ENCODE data around the gene PRRG3. TPM values are rescaled to one million over a fixed set of nuclear protein-coding genes. Genes with fewer than 3 reads are reported as not detected.

PRRG3 gene
- 1.9 TPM for polyA plus RNA-seq (2013, experiment 1 of 2)
- 3.1 TPM for polyA plus RNA-seq (2013, experiment 2 of 2)

- H3K4me1 ChIP-seq (ENCODE audit: insufficient read depth, low read length) = no peaks in the 10 kb centered on the region
- H3K36me3 ChIP-seq (ENCODE audit: insufficient read depth, low read length) = no peaks in the 10 kb centered on the region
- H3K27ac ChIP-seq (ENCODE audit: low read depth, low read length) = no peak within 1 kb of the TSS
- WGBS = 1% methylated on average over 90 of the region's 100 CpGs
- H3K27me3 ChIP-seq (ENCODE audit: insufficient read depth, low read length) = peaks cover 25% of the 10 kb centered on the region
- no peaks in the 10 kb centered on the region for H3K9me3 ChIP-seq (ENCODE audit: insufficient read depth, low read depth, low read length)
- peak within 1 kb of the TSS; percentile 57 for H3K4me3 ChIP-seq (ENCODE audit: low read length)
- no peak within 1 kb of the TSS for H3K9ac ChIP-seq (ENCODE audit: low read depth, low read length)
These were observed at the start of gene PRRG3 for GRCh38 chrX:151694661-151695582. PRRG3 (plus strand) TSS chrX:151695458; CDS start chrX:151698815, 3,357 bp downstream.

DNA sequence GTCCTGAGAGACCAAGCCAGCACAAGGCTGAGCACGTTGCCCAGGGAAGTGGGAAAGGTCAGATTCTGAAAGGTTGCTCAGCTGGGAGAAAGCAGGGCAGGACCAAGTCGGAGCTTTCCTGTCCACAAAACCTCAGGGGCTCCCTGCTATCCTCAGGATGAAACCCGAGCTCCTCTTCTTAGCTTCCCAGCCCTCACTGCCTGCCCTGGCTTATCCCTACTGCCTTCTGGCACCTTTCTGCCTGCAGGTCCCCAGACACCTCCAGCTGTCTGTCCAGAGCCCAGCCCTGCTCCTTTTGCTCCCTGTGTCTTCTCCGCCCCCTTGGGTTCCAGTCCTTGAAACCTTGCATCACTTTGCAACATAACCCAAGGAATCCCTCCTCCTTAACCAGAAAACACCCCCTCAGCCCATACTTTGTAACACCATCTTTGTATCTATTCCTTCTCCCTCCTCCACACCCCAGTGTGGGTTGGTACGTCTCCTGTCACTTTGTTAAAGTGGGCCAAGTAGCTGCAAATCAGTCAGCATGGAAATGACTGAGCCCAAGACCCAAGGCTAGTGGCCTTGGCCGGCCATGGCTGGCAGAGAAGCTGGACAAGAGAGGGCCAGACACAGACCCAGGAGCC lies 20.0 kb upstream of the PRRG3 start:
- no peak overlapping the region for H3K4me3 ChIP-seq (ENCODE audit: low read length)
- H3K4me1 ChIP-seq (ENCODE audit: insufficient read depth, low read length) = no peaks in the 10 kb centered on the region
- no peak overlapping the region for H3K9ac ChIP-seq (ENCODE audit: low read depth, low read length)
- H3K27me3 ChIP-seq (ENCODE audit: insufficient read depth, low read length) = no peaks in the 10 kb centered on the region
- WGBS = 72% methylated on average over 6 of the region's 6 CpGs
- H3K27ac ChIP-seq (ENCODE audit: low read depth, low read length) = no peak overlapping the region
- no peaks in the 10 kb centered on the region for H3K9me3 ChIP-seq (ENCODE audit: insufficient read depth, low read depth, low read length)
- no peaks in the 10 kb centered on the region for H3K36me3 ChIP-seq (ENCODE audit: insufficient read depth, low read length)

- no peaks in the 10 kb centered on the region for H3K4me1 ChIP-seq (ENCODE audit: insufficient read depth, low read length)
- no peaks in the 10 kb centered on the region for H3K27me3 ChIP-seq (ENCODE audit: insufficient read depth, low read length)
- no peaks in the 10 kb centered on the region for H3K9me3 ChIP-seq (ENCODE audit: insufficient read depth, low read depth, low read length)
- no peaks in the 10 kb centered on the region for H3K36me3 ChIP-seq (ENCODE audit: insufficient read depth, low read length)
- 99% methylated on average over 4 of the region's 4 CpGs for WGBS
- H3K9ac ChIP-seq (ENCODE audit: low read depth, low read length) = no peak overlapping the region
- H3K27ac ChIP-seq (ENCODE audit: low read depth, low read length) = no peak overlapping the region
- no peak overlapping the region for H3K4me3 ChIP-seq (ENCODE audit: low read length)
These were observed 19.1 kb upstream of the PRRG3 start for GRCh38 chrX:151676196-151676595.

- no peak overlapping the region for H3K27ac ChIP-seq (ENCODE audit: low read depth, low read length)
- WGBS = 96% methylated on average over 4 of the region's 5 CpGs
These were observed 15.4 kb upstream of the PRRG3 start for GRCh38 chrX:151679798-151680402.

DNA sequence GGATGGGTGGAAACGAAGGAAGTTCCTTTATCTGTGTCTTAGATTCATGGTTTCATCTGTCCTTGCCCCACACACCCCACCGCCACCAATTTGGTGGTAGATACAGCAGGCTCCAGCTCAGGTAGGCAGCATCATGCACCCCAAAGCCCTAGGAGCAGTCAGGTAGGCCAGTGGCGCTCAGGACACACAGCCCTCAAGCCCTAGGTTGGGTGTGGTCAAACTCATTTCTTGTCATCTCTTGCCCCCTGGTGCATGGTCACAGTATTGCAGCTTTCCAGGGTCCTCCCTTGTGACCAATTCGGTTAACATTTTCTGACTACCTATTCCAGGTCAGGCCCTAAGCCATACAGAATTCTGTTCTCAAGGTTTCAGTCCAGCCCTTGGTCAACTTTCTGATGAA lies 14.5 kb upstream of the PRRG3 start:
- Histone ChIP-seq H3K4me1 (ENCODE audit: insufficient read depth, low read length) (no peaks in the 10 kb centered on the region), H3K9me3 (ENCODE audit: insufficient read depth, low read depth, low read length) (no peaks in the 10 kb centered on the region), H3K9ac (ENCODE audit: low read depth, low read length) (no peak overlapping the region), H3K4me3 (ENCODE audit: low read length) (no peak overlapping the region), H3K36me3 (ENCODE audit: insufficient read depth, low read length) (no peaks in the 10 kb centered on the region), H3K27ac (ENCODE audit: low read depth, low read length) (no peak overlapping the region), H3K27me3 (ENCODE audit: insufficient read depth, low read length) (no peaks in the 10 kb centered on the region)
- 42% methylated on average over 3 of the region's 4 CpGs for WGBS

More at GRCh38 chrX:151679798-151680402, 15.4 kb upstream of the PRRG3 start:
- Histone ChIP-seq H3K4me3 (ENCODE audit: low read length) (no peak overlapping the region), H3K9me3 (ENCODE audit: insufficient read depth, low read depth, low read length) (no peaks in the 10 kb centered on the region), H3K36me3 (ENCODE audit: insufficient read depth, low read length) (no peaks in the 10 kb centered on the region), H3K27me3 (ENCODE audit: insufficient read depth, low read length) (no peaks in the 10 kb centered on the region), H3K4me1 (ENCODE audit: insufficient read depth, low read length) (no peaks in the 10 kb centered on the region), H3K9ac (ENCODE audit: low read depth, low read length) (no peak overlapping the region)

- H3K4me3 ChIP-seq (ENCODE audit: low read length) = no peak overlapping the region
- H3K4me1 ChIP-seq (ENCODE audit: insufficient read depth, low read length) = no peaks in the 10 kb centered on the region
- H3K9ac ChIP-seq (ENCODE audit: low read depth, low read length) = no peak overlapping the region
- no peak overlapping the region for H3K27ac ChIP-seq (ENCODE audit: low read depth, low read length)
- no peaks in the 10 kb centered on the region; the same call in 1 of the 2 replicates for H3K27me3 ChIP-seq (ENCODE audit: insufficient read depth, low read length)
- no peaks in the 10 kb centered on the region for H3K36me3 ChIP-seq (ENCODE audit: insufficient read depth, low read length)
- H3K9me3 ChIP-seq (ENCODE audit: insufficient read depth, low read depth, low read length) = no peaks in the 10 kb centered on the region
These were observed 7.6 kb upstream of the PRRG3 start for GRCh38 chrX:151687635-151688034.

GRCh38 chrX:151688695-151689094 lies 6.6 kb upstream of the PRRG3 start:
- Histone ChIP-seq H3K36me3 (ENCODE audit: insufficient read depth, low read length) (no peaks in the 10 kb centered on the region), H3K4me3 (ENCODE audit: low read length) (no peak overlapping the region), H3K9me3 (ENCODE audit: insufficient read depth, low read depth, low read length) (no peaks in the 10 kb centered on the region)

GRCh38 chrX:151692825-151693224 lies 2.4 kb upstream of the PRRG3 start:
- H3K27ac ChIP-seq (ENCODE audit: low read depth, low read length) = no peak overlapping the region
- no peaks in the 10 kb centered on the region for H3K9me3 ChIP-seq (ENCODE audit: insufficient read depth, low read depth, low read length)
- H3K9ac ChIP-seq (ENCODE audit: low read depth, low read length) = no peak overlapping the region
- peaks cover 25% of the 10 kb centered on the region for H3K27me3 ChIP-seq (ENCODE audit: insufficient read depth, low read length)
- no peak overlapping the region for H3K4me3 ChIP-seq (ENCODE audit: low read length)
- H3K36me3 ChIP-seq (ENCODE audit: insufficient read depth, low read length) = no peaks in the 10 kb centered on the region
- H3K4me1 ChIP-seq (ENCODE audit: insufficient read depth, low read length) = no peaks in the 10 kb centered on the region
- WGBS = 93% methylated on average over 6 of the region's 6 CpGs

More at GRCh38 chrX:151688695-151689094, 6.6 kb upstream of the PRRG3 start:
- peaks cover 5% of the 10 kb centered on the region; the same call in 1 of the 2 replicates for H3K27me3 ChIP-seq (ENCODE audit: insufficient read depth, low read length)
- H3K9ac ChIP-seq (ENCODE audit: low read depth, low read length) = no peak overlapping the region
- H3K27ac ChIP-seq (ENCODE audit: low read depth, low read length) = no peak overlapping the region
- H3K4me1 ChIP-seq (ENCODE audit: insufficient read depth, low read length) = no peaks in the 10 kb centered on the region

DNA sequence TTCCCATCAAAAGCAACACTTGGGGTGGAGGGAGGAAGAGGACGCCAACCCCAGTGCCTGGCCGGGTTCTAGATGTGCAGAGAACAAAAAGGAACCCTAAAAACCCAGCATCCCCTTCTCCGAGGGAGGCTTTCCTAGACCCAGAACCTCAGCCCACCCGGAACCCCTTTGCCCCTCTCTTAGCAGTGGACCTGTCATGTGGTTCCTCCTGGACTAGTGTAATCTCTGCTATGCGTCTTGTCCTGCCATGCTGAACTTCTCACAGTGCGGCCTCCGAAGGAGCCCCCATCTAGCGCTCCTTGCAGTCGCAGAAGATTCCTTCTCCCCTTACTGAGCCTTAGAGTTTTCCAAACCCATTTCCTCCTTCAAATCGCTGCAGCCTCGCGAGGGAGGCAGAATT lies 1.1 kb upstream of the PRRG3 start:
- Histone ChIP-seq H3K9me3 (ENCODE audit: insufficient read depth, low read depth, low read length) (no peaks in the 10 kb centered on the region), H3K36me3 (ENCODE audit: insufficient read depth, low read length) (no peaks in the 10 kb centered on the region), H3K27ac (ENCODE audit: low read depth, low read length) (no peak overlapping the region), H3K9ac (ENCODE audit: low read depth, low read length) (no peak overlapping the region), H3K4me3 (ENCODE audit: low read length) (peak overlapping the region; percentile 57), H3K4me1 (ENCODE audit: insufficient read depth, low read length) (no peaks in the 10 kb centered on the region), H3K27me3 (ENCODE audit: insufficient read depth, low read length) (peaks cover 25% of the 10 kb centered on the region)
- 73% methylated on average over 9 of the region's 12 CpGs for WGBS

DNA sequence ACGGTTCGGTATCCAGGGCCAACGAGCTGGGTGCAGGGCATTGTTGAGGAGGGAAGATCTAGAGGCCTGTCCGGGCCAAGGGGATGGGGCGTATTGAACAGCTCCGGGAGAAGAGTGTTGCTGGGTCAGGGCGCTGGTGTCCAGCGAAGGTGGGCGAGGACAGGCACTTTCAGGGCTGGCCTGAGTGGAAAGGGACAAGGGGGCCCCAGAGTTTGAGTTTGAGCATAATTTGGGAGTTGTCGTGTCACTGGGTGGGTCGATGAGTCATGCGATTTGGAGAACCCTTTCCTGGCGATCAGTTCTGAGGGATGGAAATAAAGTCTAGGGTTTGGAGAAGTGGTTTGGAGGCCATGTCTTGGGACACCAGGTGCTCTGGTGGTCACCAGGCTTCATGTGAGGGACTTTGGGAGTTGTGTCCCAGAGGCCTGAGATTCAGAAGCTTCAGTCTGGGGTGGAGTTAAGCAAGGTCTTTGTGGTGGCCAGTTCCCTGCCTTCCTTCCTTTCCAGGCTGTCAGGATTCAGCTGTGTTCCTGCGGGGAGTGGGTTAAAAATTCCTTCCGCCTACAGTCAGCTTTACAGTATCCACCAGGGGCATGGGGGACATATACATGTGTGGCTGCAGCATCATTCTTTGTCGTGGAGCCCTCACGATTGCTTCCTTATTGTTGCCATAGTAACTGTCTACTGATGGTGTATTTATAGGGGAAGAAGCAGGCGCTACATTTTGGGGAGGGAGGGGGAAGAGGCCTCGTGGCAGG lies 504 bp downstream of the PRRG3 start:
- H3K36me3 ChIP-seq (ENCODE audit: insufficient read depth, low read length) = no peaks in the 10 kb centered on the region
- peak overlapping the region; percentile 57 for H3K4me3 ChIP-seq (ENCODE audit: low read length)
- no peak overlapping the region for H3K9ac ChIP-seq (ENCODE audit: low read depth, low read length)
- peaks cover 25% of the 10 kb centered on the region for H3K27me3 ChIP-seq (ENCODE audit: insufficient read depth, low read length)
- 28% methylated on average over 17 of the region's 19 CpGs for WGBS
- no peaks in the 10 kb centered on the region for H3K9me3 ChIP-seq (ENCODE audit: insufficient read depth, low read depth, low read length)
- no peaks in the 10 kb centered on the region for H3K4me1 ChIP-seq (ENCODE audit: insufficient read depth, low read length)
- no peak overlapping the region for H3K27ac ChIP-seq (ENCODE audit: low read depth, low read length)

All from HUES64 (cell line).